ENCODE data around the gene ASMT.
"Not testable (repeated sequence)": the region's sequence is repeated elsewhere in the genome, so short reads cannot be mapped to it uniquely, and the experiment has no call there.

DNA sequence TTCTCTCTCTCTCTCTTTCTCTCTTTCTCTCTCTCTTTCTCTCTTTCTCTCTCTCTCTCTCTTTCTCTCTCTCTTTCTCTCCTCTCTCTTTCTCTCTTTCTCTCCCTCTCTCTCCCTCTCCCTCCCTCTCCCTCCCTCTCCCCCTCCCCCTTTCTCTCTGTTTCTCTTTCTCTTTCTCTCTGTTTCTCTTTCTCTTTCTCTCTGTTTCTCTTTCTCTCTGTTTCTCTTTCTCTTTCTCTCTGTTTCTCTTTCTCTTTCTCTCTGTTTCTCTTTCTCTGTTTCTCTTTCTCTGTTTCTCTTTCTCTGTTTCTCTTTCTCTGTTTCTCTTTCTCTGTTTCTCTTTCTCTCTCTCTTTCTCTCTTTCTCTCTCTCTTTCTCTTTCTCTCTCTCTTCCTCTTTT is 67.0 kb downstream of the ASMT start:
- TF ChIP-seq, protein P1, sequence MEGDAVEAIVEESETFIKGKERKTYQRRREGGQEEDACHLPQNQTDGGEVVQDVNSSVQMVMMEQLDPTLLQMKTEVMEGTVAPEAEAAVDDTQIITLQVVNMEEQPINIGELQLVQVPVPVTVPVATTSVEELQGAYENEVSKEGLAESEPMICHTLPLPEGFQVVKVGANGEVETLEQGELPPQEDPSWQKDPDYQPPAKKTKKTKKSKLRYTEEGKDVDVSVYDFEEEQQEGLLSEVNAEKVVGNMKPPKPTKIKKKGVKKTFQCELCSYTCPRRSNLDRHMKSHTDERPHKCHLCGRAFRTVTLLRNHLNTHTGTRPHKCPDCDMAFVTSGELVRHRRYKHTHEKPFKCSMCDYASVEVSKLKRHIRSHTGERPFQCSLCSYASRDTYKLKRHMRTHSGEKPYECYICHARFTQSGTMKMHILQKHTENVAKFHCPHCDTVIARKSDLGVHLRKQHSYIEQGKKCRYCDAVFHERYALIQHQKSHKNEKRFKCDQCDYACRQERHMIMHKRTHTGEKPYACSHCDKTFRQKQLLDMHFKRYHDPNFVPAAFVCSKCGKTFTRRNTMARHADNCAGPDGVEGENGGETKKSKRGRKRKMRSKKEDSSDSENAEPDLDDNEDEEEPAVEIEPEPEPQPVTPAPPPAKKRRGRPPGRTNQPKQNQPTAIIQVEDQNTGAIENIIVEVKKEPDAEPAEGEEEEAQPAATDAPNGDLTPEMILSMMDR (IDR thresholded peaks at IDR 0.05; ENCODE audit: low read length): not testable (repeated sequence)
- TF ChIP-seq EZH2 (IDR thresholded peaks at IDR 0.05; ENCODE audit: borderline replicate concordance, low read length): not testable (repeated sequence)
